GM12892 (cell line): ENCODE results near the gene PTX3.

Experiments used
- POLR2A ChIP-seq: IDR thresholded peaks from 2 replicates; pipeline ENCODE4 v1.6.1; 2011; ENCODE audit warnings: low read depth, low read length, control low read depth
- TAF1 ChIP-seq: IDR thresholded peaks from 2 replicates; pipeline ENCODE4 v1.6.1; 2011; ENCODE audit warnings: low read depth, mild to moderate bottlenecking, control low read depth, low read length, borderline replicate concordance

DNA sequence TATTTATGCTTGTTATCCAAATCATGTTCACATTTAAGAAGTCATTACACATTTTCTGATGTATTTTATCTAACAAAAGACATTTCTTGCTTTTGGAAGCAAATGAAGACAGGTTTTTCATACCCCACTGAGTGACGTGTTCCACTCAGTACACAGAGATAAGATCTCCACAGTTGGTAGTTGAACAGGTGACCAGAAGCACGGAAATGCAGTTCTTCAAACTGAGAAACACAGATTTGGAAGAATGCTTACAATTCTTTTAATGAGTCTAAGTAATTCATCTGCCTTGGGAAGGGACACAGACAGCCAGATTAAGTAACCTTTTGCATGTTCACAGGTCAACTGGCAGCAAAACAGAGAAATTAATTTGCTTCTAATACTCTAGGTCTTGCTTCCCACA lies 23.1 kb downstream of the PTX3 start:
- TF ChIP-seq POLR2A (no peak), TAF1 (no peak)
